Measurements from ENCODE around the gene TEPSIN. TPM values are rescaled to one million over a fixed set of nuclear protein-coding genes. Genes with fewer than 3 reads are reported as not detected.

The TEPSIN gene
- total and polyA plus RNA-seq, 7 donors, result 6.9 to 42.8 (median 23.5) TPM

DNA sequence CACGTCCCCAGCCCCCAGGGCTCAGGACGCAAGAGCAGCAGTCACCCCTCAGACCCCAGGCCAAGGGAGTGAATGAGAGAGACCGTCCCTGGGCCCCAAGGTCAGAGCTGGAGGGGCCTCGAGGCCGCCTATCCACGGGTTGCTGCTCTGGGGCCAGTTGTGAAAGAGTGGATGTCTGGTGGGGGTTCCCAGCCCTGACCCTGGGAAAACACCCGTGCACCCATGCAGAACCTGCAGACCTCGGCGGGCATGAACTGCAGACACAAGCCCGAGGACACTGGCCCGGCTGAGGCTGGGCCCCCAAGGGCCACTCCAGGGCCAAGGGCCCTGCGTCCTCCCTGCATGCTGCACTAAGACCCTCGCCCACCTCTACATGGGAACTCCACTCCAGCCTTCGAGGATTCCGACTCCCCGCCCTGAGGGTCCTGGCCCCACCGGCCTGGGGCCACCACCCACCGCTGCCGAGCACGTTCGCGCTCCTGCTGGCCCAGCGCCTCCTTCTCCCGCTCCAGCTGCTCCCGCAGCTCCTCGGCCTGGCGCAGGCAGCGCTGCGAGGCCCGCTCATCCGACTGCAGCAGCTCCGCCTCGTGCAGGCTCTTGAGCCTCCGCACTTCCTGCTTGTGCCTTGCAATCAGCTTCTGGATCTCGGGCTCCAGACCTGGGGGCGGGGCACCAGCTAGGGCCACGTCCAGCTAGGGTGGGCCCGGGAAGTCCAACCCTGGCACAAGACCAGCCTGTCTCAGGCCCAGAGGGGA is 45.2 kb downstream of the TEPSIN start:
- H3K27me3 ChIP-seq, result no peaks in the 10 kb centered on the region
- peaks cover 0 to 14% (median 0%) of the 10 kb centered on the region in 4 donors for H3K4me1 ChIP-seq
- TF ChIP-seq POLR2AphosphoS5 (IDR thresholded peaks at IDR 0.05), result no peak
- no peak for TF ChIP-seq EP300 (IDR thresholded peaks at IDR 0.05)
- TF ChIP-seq, protein P1, sequence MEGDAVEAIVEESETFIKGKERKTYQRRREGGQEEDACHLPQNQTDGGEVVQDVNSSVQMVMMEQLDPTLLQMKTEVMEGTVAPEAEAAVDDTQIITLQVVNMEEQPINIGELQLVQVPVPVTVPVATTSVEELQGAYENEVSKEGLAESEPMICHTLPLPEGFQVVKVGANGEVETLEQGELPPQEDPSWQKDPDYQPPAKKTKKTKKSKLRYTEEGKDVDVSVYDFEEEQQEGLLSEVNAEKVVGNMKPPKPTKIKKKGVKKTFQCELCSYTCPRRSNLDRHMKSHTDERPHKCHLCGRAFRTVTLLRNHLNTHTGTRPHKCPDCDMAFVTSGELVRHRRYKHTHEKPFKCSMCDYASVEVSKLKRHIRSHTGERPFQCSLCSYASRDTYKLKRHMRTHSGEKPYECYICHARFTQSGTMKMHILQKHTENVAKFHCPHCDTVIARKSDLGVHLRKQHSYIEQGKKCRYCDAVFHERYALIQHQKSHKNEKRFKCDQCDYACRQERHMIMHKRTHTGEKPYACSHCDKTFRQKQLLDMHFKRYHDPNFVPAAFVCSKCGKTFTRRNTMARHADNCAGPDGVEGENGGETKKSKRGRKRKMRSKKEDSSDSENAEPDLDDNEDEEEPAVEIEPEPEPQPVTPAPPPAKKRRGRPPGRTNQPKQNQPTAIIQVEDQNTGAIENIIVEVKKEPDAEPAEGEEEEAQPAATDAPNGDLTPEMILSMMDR (IDR thresholded peaks at IDR 0.05), result no peak
- TF ChIP-seq POLR2A (IDR thresholded peaks at IDR 0.05), result no peak
- no peak for DNase-seq
- WGBS, 2 donors, result 89 to 92% methylated on average over 38 of the region's 38 CpGs
- H3K36me3 ChIP-seq, result peaks cover 0 to 18% (median 0%) of the 10 kb centered on the region in 4 donors
- no peak overlapping the region for H3K4me3 ChIP-seq
- no peaks in the 10 kb centered on the region for H3K9me3 ChIP-seq
- H3K27ac ChIP-seq, result no peak overlapping the region
- intact Hi-C loops (cut with DNase I), result no loop called here

- no peak for TF ChIP-seq POLR2AphosphoS5 (IDR thresholded peaks at IDR 0.05)
- no peak for TF ChIP-seq EP300 (IDR thresholded peaks at IDR 0.05)
- TF ChIP-seq, protein P1 (IDR thresholded peaks at IDR 0.05), result no peak
- no peak for TF ChIP-seq POLR2A (IDR thresholded peaks at IDR 0.05)
- DNase-seq, result no peak
- intact Hi-C loops (cut with DNase I), result no loop called here
- peaks cover 0 to 14% (median 0%) of the 10 kb centered on the region in 4 donors for H3K4me1 ChIP-seq
- no peak overlapping the region for H3K4me3 ChIP-seq
- peaks cover 0 to 18% (median 0%) of the 10 kb centered on the region in 4 donors for H3K36me3 ChIP-seq
- 91 to 92% methylated on average over 17 of the region's 17 CpGs for whole genome bisulfite sequencing, 2 donors
- H3K27ac ChIP-seq, result no peak overlapping the region
- no peaks in the 10 kb centered on the region for H3K9me3 ChIP-seq
- no peaks in the 10 kb centered on the region for H3K27me3 ChIP-seq
Measured at GRCh38 chr17:81193051-81193410, 45.8 kb downstream of the TEPSIN start.

- no peaks in the 10 kb centered on the region for H3K9me3 ChIP-seq
- 79 to 83% methylated on average over 34 of the region's 34 CpGs for WGBS, 2 donors
Measured at GRCh38 chr17:81192386-81193050, 46.3 kb downstream of the TEPSIN start.

GRCh38 chr17:81191646-81192045 is 47.2 kb downstream of the TEPSIN start:
- H3K27me3 ChIP-seq, result no peaks in the 10 kb centered on the region
- no peak overlapping the region for H3K27ac ChIP-seq
- peaks cover 0 to 14% (median 0%) of the 10 kb centered on the region in 4 donors for H3K36me3 ChIP-seq
- no peak overlapping the region for H3K4me3 ChIP-seq
- peaks cover 0 to 14% (median 0%) of the 10 kb centered on the region in 4 donors for H3K4me1 ChIP-seq
- 89 to 95% methylated on average over 14 of the region's 14 CpGs for WGBS, 2 donors
- no peak for DNase-seq
- TF ChIP-seq EP300 (IDR thresholded peaks at IDR 0.05) (no peak), POLR2A (IDR thresholded peaks at IDR 0.05) (no peak), POLR2AphosphoS5 (IDR thresholded peaks at IDR 0.05) (no peak)
- TF ChIP-seq, protein P1 (IDR thresholded peaks at IDR 0.05), result no peak
- intact Hi-C loops (cut with DNase I), result no loop called here
- H3K9me3 ChIP-seq, result no peaks in the 10 kb centered on the region

More at GRCh38 chr17:81192386-81193050, 46.3 kb downstream of the TEPSIN start:
- Histone ChIP-seq H3K4me3 (no peak overlapping the region), H3K27ac (no peak overlapping the region), H3K4me1 (peaks cover 0 to 14% (median 0%) of the 10 kb centered on the region in 4 donors), H3K27me3 (no peaks in the 10 kb centered on the region), H3K36me3 (peaks cover 0 to 18% (median 0%) of the 10 kb centered on the region in 4 donors)
- intact Hi-C loops (cut with DNase I), result no loop called here
- TF ChIP-seq EP300 (IDR thresholded peaks at IDR 0.05) (no peak), POLR2AphosphoS5 (IDR thresholded peaks at IDR 0.05) (no peak), POLR2A (IDR thresholded peaks at IDR 0.05) (no peak)
- TF ChIP-seq, protein P1 (IDR thresholded peaks at IDR 0.05), result no peak
- no peak for DNase-seq
